ENCODE measurements around the gene SIL1. TPM values are rescaled to one million over a fixed set of nuclear protein-coding genes. Genes with fewer than 3 reads are reported as not detected.
"Not testable (repeated sequence)": the region's sequence is repeated elsewhere in the genome, so short reads cannot be mapped to it uniquely, and the experiment has no call there.

The SIL1 gene
- total and polyA plus RNA-seq, 7 donors: 7.8 to 60.8 (median 33.0) TPM

DNA sequence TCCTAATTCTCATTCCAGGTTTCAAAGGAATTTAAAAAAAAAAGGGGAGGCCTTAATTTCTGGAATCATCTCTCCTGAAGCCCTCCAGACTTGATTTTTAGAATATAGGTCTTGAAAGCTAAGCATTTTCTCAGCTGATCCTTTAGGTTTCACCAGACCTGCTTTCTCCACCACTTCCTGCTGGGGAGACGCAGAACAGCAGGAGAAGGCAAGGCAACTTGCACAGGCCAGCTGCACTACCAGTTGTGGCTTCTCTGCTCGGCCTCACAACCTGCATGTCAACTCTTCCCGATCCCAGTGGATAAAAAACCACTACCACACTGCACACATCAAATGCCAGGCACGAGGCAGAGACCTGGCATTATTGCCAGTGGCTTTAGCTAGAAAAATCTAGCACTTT is 119.8 kb downstream of the SIL1 start:
- Histone ChIP-seq H3K9me3 (no peaks in the 10 kb centered on the region), H3K27ac (no peak overlapping the region), H3K36me3 (no peaks in the 10 kb centered on the region), H3K4me1 (peaks cover 0 to 32% (median 22%) of the 10 kb centered on the region in 4 donors), H3K27me3 (no peaks in the 10 kb centered on the region), H3K4me3 (no peak overlapping the region)
- TF ChIP-seq EP300 (IDR thresholded peaks at IDR 0.05): no peak
- no peak for TF ChIP-seq POLR2A (IDR thresholded peaks at IDR 0.05)
- TF ChIP-seq, protein P1, sequence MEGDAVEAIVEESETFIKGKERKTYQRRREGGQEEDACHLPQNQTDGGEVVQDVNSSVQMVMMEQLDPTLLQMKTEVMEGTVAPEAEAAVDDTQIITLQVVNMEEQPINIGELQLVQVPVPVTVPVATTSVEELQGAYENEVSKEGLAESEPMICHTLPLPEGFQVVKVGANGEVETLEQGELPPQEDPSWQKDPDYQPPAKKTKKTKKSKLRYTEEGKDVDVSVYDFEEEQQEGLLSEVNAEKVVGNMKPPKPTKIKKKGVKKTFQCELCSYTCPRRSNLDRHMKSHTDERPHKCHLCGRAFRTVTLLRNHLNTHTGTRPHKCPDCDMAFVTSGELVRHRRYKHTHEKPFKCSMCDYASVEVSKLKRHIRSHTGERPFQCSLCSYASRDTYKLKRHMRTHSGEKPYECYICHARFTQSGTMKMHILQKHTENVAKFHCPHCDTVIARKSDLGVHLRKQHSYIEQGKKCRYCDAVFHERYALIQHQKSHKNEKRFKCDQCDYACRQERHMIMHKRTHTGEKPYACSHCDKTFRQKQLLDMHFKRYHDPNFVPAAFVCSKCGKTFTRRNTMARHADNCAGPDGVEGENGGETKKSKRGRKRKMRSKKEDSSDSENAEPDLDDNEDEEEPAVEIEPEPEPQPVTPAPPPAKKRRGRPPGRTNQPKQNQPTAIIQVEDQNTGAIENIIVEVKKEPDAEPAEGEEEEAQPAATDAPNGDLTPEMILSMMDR (IDR thresholded peaks at IDR 0.05): no peak
- TF ChIP-seq POLR2AphosphoS5 (IDR thresholded peaks at IDR 0.05): no peak
- no peak for DNase-seq
- WGBS, 2 donors: 66 to 90% methylated on average over 4 of the region's 4 CpGs
- intact Hi-C loops (cut with DNase I): no loop called here

DNA sequence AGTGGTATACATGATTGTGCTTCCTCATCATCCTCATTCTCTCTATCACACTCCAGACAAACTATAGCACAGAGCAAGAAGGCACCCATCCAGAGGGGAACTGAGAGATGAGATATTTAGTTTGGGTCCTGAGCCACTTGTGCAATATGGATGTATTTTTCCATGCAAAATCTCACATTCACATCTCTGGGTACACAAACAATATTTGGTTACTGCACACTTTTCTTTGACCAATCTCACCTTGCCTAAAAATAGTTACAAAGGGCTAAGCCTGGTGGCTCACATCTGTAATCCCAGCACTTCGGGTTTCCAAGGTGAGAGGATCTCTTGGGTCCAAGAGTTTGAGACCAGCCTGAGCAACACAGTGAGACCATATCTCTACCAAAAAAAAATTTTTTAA is 120.3 kb downstream of the SIL1 start:
- Histone ChIP-seq H3K27ac (no peak overlapping the region), H3K4me1 (peaks cover 0 to 32% (median 22%) of the 10 kb centered on the region in 4 donors), H3K36me3 (no peaks in the 10 kb centered on the region), H3K27me3 (no peaks in the 10 kb centered on the region), H3K4me3 (no peak overlapping the region), H3K9me3 (no peaks in the 10 kb centered on the region)
- intact Hi-C loops (cut with DNase I): no loop called here
- WGBS, 2 donors: 94 to 96% methylated on average over 1 of the region's 1 CpG
- no peak for TF ChIP-seq POLR2AphosphoS5 (IDR thresholded peaks at IDR 0.05)
- no peak for TF ChIP-seq POLR2A (IDR thresholded peaks at IDR 0.05)
- TF ChIP-seq, protein P1 (IDR thresholded peaks at IDR 0.05): no peak
- no peak for TF ChIP-seq EP300 (IDR thresholded peaks at IDR 0.05)
- no peak for DNase-seq

DNA sequence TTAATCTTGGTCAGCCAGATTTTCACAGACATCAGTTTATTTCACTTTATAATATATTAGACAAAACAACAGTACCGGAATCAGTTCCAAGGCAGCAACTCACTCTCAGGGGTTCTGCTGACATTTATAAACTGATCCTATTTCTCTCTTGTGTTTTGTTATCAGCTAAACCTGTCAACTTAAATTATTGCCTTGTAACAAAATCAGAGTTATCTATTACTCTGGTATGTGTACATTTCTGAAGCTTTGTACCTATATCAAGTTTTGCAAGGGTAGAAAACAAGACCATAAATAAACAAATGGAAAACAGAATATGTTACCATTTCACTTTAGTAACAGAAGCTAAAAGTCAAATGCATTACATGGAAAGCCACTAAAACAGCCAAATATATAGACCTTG is 122.1 kb downstream of the SIL1 start:
- H3K4me1 ChIP-seq: peaks cover 0 to 32% (median 22%) of the 10 kb centered on the region in 4 donors

DNA sequence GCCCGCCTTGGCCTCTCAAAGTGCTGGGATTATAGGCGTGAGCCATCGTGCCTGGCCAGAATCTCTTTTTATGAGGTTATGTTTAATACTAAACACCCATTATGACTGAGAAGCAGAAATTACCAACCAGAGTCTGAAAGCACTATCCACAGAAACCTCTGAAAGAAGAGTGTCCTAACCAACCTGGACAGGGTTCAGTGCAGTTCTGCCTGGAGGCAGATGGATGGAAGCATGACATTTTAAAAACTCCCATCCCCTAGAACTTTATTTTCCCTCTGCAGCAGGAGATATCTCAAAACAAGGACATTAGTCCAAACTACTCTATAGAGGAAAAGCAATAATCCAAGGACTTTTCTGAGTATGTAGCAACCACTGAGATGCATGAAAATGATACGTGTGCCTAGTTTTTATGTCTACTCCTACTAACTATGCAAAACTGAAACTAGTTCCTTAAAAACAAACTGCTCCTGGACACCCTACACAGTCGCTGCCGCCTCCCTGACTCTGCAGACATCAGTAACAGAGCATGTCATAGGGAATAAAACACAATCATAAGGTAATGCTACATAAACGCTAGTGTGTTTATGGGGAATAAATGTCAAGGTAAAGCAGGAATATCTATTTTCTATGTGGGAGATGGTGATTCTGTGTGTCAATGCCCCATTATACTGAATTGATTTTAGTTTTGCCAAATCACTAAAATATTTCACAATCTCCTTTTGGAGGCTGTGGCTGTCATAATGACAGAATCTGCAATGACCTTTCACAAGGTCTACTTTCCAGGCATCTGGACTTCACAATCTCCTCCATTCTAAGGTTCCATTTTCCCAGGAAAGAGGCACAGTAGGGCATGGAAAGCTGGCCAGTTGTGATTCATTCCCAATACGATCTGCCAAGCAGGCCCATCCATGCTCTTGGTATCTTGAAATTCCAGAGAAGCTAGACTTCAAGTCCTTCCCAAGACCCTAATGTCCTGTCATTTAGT is 122.8 kb downstream of the SIL1 start:
- Histone ChIP-seq H3K27me3 (no peaks in the 10 kb centered on the region), H3K36me3 (no peaks in the 10 kb centered on the region), H3K4me1 (peaks cover 0 to 29% (median 22%) of the 10 kb centered on the region in 4 donors), H3K9me3 (no peaks in the 10 kb centered on the region), H3K27ac (peak overlapping the region in 1 of 4 donors; percentile 7), H3K4me3 (no peak overlapping the region)
- 68 to 72% methylated on average over 8 of the region's 8 CpGs for WGBS, 2 donors
- TF ChIP-seq POLR2AphosphoS5 (IDR thresholded peaks at IDR 0.05) (no peak), POLR2A (IDR thresholded peaks at IDR 0.05) (no peak), EP300 (IDR thresholded peaks at IDR 0.05) (no peak)
- TF ChIP-seq, protein P1 (IDR thresholded peaks at IDR 0.05): no peak
- no peak for DNase-seq
- intact Hi-C loops (cut with DNase I): no loop called here

More for the DNA sequence above, 122.1 kb downstream of the SIL1 start:
- 93 to 96% methylated on average over 1 of the region's 1 CpG for WGBS, 2 donors
- TF ChIP-seq EP300 (IDR thresholded peaks at IDR 0.05): no peak
- TF ChIP-seq, protein P1 (IDR thresholded peaks at IDR 0.05): no peak
- TF ChIP-seq POLR2A (IDR thresholded peaks at IDR 0.05): no peak
- TF ChIP-seq POLR2AphosphoS5 (IDR thresholded peaks at IDR 0.05): no peak
- no peak for DNase-seq
- Histone ChIP-seq H3K4me3 (no peak overlapping the region), H3K27ac (peak overlapping the region in 1 of 4 donors; percentile 7), H3K27me3 (no peaks in the 10 kb centered on the region), H3K9me3 (no peaks in the 10 kb centered on the region), H3K36me3 (no peaks in the 10 kb centered on the region)
- intact Hi-C loops (cut with DNase I): no loop called here

DNA sequence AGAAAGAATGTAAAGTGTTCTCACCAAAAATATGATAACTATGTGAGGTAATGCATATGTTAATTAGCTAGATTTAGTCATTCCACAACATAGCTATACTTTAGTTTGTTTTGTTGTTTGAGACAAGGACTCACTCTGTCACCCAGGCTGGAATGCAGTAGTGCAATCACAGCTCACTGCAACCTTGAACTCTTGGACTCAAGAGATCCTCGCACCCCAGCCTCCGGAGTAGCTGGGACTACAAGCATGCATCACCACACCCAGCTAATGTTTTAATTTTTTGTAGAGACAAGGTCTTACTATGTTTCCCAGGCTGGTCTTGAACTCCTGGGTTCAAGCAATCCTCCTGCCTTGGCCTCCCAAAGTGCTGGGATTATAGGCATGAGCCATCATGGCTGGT is 124.2 kb downstream of the SIL1 start:
- H3K4me1 ChIP-seq: peaks cover 0 to 19% (median 16%) of the 10 kb centered on the region in 4 donors
- H3K9me3 ChIP-seq; H3K27ac ChIP-seq; DNase-seq; H3K36me3 ChIP-seq; H3K27me3 ChIP-seq; H3K4me3 ChIP-seq; intact Hi-C loops (cut with DNase I): not testable (repeated sequence)
- whole genome bisulfite sequencing, 2 donors: 85 to 98% methylated on average over 2 of the region's 2 CpGs
